ENCODE data around the gene RSPRY1. TPM values are rescaled to one million over a fixed set of nuclear protein-coding genes. Genes with fewer than 3 reads are reported as not detected.
"Not testable (repeated sequence)": the region's sequence is repeated elsewhere in the genome, so short reads cannot be mapped to it uniquely, and the experiment has no call there.

RSPRY1 gene
- total and polyA plus RNA-seq, 8 donors: 32.5 to 46.8 (median 39.8) TPM

DNA sequence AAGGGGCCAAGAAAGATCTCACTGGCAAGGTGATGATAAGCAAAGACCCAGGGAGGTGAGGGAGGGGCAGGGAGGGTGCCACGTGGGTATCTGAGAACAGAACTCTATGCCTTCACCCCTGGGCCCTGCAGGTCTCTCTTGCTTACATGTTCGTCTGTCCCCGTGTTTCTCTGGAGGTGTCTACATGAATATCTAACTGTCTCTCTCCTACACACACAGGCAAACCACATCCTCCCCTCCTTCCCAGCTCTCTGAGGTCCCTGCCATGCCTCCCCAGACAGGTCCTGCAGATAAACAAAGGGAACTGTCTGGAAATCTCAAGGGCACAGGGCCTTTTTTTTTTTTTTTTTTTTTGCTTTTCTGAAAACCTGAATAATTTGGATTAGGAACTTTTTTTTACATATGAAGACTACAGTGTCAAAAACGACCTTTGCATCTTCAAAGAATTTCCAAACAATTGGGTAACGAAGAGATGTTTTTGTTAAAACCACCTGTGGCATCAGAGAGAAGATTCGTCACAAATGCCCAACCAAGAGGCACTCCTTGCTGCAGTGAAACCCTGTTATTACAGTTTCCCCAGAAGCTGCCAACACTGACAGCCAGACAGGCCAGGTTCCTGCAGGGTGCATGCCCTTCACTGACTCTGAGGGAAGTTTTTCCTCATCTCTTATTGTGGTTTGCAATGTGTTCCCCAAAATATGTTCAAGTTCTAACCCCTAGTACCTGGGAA lies 80.6 kb downstream of the RSPRY1 start:
- TF ChIP-seq, protein P1, sequence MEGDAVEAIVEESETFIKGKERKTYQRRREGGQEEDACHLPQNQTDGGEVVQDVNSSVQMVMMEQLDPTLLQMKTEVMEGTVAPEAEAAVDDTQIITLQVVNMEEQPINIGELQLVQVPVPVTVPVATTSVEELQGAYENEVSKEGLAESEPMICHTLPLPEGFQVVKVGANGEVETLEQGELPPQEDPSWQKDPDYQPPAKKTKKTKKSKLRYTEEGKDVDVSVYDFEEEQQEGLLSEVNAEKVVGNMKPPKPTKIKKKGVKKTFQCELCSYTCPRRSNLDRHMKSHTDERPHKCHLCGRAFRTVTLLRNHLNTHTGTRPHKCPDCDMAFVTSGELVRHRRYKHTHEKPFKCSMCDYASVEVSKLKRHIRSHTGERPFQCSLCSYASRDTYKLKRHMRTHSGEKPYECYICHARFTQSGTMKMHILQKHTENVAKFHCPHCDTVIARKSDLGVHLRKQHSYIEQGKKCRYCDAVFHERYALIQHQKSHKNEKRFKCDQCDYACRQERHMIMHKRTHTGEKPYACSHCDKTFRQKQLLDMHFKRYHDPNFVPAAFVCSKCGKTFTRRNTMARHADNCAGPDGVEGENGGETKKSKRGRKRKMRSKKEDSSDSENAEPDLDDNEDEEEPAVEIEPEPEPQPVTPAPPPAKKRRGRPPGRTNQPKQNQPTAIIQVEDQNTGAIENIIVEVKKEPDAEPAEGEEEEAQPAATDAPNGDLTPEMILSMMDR (IDR thresholded peaks at IDR 0.05): no peak
- Histone ChIP-seq H3K36me3 (no peaks in the 10 kb centered on the region), H3K27ac (peak overlapping the region; percentile 74 to 83), H3K4me3 (no peak overlapping the region), H3K27me3 (no peaks in the 10 kb centered on the region), H3K4me1 (peaks cover 22 to 49% of the 10 kb centered on the region in 2 donors), H3K9me3 (no peaks in the 10 kb centered on the region)
- ATAC-seq (peak; percentile 3), DNase-seq (no peak)
- intact Hi-C loops (cut with DNase I): no loop called here

DNA sequence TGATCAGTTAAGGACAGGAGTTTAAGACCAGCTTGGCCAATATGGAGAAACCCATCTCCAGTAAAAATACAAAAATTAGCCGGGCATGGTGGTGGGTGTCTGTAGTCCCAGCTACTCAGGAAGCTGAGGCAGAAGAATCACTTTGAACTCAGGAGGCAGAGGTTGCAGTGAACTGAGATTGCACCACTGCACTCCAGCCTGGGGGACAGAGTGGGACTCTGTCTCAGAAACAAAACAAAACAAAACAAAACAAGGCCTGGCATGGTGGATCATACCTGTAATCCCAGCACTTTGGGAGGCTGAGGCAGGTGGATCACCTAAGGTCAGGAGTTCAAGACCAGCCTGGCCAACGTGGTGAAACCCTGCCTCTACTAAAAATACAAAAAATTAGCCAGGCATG lies 81.2 kb downstream of the RSPRY1 start:
- H3K4me1 ChIP-seq: peaks cover 22 to 49% of the 10 kb centered on the region in 2 donors
- H3K4me3 ChIP-seq; DNase-seq; intact Hi-C loops (cut with DNase I); H3K9me3 ChIP-seq; H3K27me3 ChIP-seq; ATAC-seq; H3K36me3 ChIP-seq: not testable (repeated sequence)
- H3K27ac ChIP-seq: peak overlapping the region; percentile 74 to 83

DNA sequence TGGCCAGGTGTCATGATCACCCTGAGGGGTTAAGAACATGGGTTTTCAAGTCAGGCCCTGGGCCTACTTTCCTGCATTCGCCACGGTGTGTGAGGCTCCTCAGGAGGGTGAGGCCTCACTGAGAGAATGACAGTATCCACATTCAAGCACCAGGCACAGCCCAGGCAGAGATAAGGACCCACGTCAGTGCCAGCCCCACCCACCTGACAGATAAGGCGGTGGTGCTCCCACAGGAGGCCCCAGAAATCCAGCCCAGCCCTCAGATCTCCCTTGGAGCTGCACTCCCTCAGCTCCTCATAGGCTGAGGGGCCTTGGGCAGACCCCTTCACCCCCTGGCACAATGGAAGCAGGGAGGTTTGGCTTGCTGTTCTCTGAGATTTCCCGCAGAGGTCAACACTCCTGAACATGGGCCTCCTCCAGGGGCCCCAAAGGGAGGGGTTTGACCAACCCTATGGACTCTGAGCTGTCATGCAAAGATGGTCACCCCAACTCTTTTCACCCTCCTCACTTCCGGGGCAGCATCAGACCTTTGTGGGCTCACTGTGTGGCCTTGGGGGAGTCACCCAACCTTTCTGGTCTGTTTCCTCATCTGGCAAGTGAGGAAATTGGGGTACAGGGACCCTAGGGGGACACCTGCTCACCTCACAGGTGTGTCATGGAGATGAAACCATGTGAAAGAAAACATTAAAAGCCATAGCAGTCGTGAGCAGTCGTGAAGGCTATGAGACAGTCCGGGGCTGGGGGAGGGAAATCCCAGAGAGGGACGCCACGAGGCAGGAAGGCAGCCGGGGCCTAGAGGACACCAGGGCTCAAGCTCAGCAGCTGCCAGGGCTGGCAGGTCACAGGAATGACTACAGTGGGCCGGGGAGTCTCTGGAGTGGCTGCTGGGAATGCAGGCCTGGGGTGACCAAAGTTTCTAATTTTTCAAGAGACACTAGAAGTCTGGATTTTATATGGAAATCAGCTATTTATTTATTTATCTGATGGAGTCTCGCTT lies 83.0 kb downstream of the RSPRY1 start:
- H3K4me3 ChIP-seq: no peak overlapping the region
- H3K4me1 ChIP-seq: peaks cover 22 to 49% of the 10 kb centered on the region in 2 donors
- H3K27me3 ChIP-seq: no peaks in the 10 kb centered on the region
- TF ChIP-seq, protein P1 (IDR thresholded peaks at IDR 0.05): no peak
- peak in 1 of 4 donors; percentile 70 for DNase-seq
- H3K27ac ChIP-seq: peak overlapping the region; percentile 57 to 74
- intact Hi-C loops (cut with DNase I): no loop called here
- H3K36me3 ChIP-seq: no peaks in the 10 kb centered on the region
- ATAC-seq: peak; percentile 45
- no peaks in the 10 kb centered on the region for H3K9me3 ChIP-seq

DNA sequence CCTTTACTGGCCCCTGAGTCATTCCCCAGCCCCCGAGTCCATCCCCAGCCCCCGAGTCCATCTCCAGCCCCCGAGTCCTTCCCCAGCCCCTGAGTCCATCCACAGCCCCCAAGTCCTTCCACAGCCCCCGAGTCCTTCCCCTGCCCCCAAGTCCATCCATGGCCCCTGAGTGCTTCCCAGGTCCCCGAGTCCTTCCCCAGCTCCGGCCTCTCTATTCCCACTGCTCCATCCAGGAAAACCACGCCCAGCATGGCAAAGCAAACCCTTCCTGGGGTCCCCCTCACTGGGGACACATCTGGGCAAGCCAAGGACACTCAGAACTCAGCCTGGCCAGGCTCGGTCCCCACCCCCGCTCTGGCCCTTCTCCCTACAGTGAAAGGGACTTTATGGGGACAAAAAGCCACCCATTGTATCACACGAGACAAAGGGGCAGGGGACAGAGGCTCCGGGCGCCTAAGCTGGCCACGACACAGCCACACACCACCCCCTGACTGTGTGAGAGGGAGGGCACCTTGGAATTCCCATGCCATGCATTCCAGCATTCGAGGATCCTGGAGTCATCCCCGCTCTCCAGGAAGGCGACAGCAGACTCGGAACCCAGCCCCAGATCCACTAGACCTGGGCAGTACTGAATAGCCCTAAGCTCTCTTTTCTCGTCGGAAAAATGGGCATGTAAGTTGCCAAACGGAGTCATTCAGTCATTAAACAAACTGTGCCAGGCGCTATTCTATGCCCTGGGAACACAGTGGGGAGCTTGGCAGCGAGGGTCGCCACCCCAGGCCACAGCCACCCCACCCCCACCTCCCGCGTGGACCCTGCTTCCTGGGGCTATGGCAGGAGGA lies 84.3 kb downstream of the RSPRY1 start:
- intact Hi-C loops (cut with DNase I): no loop called here
- peaks cover 22 to 47% of the 10 kb centered on the region in 2 donors for H3K4me1 ChIP-seq
- TF ChIP-seq, protein P1 (IDR thresholded peaks at IDR 0.05): no peak
- ATAC-seq (no peak), DNase-seq (no peak)
- no peaks in the 10 kb centered on the region for H3K27me3 ChIP-seq
- no peaks in the 10 kb centered on the region for H3K36me3 ChIP-seq
- peak overlapping the region in 1 of 2 donors; percentile 18 for H3K27ac ChIP-seq
- H3K9me3 ChIP-seq: no peaks in the 10 kb centered on the region
- no peak overlapping the region for H3K4me3 ChIP-seq

DNA sequence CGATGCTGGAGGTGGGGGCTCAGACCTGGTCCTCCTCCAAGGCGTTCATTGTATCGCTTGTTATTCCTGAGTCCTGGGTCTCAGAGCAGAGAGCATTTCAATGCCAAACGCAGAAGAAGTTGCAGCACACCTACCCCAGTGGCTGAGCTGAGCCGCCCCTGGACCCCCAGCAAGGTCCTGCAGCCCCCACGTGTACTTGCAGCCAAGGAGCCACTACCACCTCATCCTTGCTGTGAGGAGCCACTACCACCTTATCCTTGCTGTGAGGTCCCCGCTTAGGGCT lies 84.9 kb downstream of the RSPRY1 start:
- no peaks in the 10 kb centered on the region for H3K9me3 ChIP-seq
- H3K27ac ChIP-seq: no peak overlapping the region
- ATAC-seq: no peak
- H3K27me3 ChIP-seq: no peaks in the 10 kb centered on the region
- H3K4me1 ChIP-seq: peaks cover 17 to 47% of the 10 kb centered on the region in 2 donors
- TF ChIP-seq, protein P1 (IDR thresholded peaks at IDR 0.05): no peak
- H3K36me3 ChIP-seq: no peaks in the 10 kb centered on the region
- DNase-seq: no peak
- H3K4me3 ChIP-seq: no peak overlapping the region
- intact Hi-C loops (cut with DNase I): no loop called here
